ENCODE results near the gene ZNF296.

ZNF296 gene

DNA sequence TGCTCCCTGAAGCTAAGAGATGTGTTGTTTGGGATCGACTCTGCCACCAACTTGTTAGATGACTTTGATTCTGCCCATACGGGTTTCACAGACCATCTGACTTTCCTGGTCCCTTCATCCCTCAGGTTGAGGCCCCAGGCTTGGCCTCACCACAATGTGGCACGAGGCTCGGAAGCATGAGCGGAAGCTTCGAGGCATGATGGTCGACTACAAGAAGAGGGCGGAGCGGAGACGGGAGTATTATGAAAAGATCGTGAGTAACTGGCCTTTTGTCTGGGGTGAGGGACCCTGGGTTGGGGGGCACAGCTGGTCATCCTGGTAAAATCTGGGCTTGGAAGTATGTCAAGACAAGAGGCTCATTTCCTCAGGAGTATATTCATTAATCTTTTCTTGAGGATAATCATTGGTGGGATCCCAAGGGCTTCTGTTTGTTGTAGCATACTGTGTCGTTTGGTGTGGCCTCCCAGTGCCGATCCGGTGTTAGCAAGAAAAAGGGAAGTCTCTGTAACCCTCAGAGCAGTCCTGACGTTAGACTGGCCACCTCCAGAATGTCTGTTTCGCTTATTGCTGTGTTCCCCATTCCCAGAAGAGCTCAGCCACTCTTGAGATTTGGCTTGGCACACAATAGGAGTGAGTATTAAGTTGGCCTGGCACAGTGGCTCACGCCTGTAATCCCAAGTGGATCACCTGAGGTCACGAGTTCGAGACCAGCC lies 36.1 kb downstream of the ZNF296 start:
- TF ChIP-seq, protein P1, sequence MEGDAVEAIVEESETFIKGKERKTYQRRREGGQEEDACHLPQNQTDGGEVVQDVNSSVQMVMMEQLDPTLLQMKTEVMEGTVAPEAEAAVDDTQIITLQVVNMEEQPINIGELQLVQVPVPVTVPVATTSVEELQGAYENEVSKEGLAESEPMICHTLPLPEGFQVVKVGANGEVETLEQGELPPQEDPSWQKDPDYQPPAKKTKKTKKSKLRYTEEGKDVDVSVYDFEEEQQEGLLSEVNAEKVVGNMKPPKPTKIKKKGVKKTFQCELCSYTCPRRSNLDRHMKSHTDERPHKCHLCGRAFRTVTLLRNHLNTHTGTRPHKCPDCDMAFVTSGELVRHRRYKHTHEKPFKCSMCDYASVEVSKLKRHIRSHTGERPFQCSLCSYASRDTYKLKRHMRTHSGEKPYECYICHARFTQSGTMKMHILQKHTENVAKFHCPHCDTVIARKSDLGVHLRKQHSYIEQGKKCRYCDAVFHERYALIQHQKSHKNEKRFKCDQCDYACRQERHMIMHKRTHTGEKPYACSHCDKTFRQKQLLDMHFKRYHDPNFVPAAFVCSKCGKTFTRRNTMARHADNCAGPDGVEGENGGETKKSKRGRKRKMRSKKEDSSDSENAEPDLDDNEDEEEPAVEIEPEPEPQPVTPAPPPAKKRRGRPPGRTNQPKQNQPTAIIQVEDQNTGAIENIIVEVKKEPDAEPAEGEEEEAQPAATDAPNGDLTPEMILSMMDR (conservative IDR thresholded peaks at IDR 0.05; ENCODE audit: control insufficient read depth, insufficient read depth, low read depth, low read length) = no peak
- no peak for DNase-seq (ENCODE audit: low read depth)

DNA sequence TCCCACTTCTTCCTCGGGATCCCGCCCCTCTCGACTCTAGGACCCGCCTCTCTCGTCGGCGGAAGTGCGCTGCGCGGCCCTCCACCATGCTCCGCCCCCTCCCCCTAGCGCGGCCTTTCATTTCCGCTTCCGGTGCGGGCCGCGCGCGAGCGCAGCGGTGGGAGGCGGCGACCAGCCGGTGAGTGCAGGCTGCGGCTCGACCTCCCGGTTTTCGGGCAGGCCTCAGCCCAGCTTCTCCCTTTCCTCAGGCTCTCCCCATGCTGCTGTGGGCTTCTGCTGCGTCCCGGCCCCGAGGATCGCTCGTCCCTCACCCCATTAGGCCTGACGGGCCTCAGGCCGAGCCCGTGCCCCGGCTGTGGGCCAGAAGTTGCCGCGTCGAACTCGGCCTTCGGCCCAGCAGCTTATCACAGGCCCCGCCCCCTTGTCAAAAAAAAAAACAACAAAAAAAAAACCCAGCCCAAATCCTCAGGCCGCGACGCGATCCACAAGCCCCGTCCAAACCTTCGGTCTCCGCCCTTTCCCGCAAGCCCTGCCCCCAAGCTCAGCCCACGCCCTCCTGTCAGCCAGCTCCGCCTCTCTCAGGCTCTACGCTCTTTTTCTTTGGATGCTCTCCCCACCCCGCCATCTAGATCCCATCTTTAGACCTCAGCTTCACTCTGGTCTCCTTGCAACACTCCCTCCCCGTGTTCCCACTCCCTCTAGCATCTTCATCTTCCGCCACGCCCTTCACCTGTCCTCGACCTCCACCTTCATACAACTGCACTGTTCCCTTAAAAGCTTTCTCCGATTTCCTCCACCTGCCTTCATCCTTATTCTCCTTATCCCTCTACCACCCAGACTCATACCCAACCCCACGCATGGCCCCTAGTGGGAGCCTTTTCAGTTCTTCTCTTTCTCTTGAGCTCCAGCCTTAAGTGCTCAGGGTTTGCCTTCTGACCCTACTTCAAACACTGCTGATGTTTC lies 37.1 kb downstream of the ZNF296 start, which contains the start of gene CLASRP:
CLASRP (plus strand) TSS at position 115 of the 963 bp plus-strand sequence. CDS start 1,168 bp downstream, outside the sequence.
- TF ChIP-seq, protein P1 (conservative IDR thresholded peaks at IDR 0.05; ENCODE audit: control insufficient read depth, insufficient read depth, low read depth, low read length) = no peak
- H3K4me3 ChIP-seq (ENCODE audit: control insufficient read depth, low read depth, low read length) = peak within 1 kb of the TSS; percentile 90
- peak; percentile 85 for DNase-seq (ENCODE audit: low read depth)

More for the DNA sequence above, 36.1 kb downstream of the ZNF296 start:
- peak overlapping the region; percentile 90 for H3K4me3 ChIP-seq (ENCODE audit: control insufficient read depth, low read depth, low read length)

DNA sequence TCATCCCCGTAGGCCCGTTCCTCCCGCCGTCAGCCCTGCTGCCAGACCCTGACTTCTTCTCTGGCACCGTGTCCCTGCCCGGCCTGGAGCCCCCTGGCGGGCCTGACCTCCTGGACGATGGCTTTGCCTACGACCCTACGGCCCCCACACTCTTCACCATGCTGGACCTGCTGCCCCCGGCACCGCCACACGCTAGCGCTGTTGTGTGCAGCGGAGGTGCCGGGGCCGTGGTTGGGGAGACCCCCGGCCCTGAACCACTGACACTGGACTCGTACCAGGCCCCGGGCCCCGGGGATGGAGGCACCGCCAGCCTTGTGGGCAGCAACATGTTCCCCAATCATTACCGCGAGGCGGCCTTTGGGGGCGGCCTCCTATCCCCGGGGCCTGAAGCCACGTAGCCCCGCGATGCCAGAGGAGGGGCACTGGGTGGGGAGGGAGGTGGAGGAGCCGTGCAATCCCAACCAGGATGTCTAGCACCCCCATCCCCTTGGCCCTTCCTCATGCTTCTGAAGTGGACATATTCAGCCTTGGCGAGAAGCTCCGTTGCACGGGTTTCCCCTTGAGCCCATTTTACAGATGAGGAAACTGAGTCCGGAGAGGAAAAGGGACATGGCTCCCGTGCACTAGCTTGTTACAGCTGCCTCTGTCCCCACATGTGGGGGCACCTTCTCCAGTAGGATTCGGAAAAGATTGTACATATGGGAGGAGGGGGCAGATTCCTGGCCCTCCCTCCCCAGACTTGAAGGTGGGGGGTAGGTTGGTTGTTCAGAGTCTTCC lies 38.7 kb downstream of the ZNF296 start:
- TF ChIP-seq, protein P1 (conservative IDR thresholded peaks at IDR 0.05; ENCODE audit: control insufficient read depth, insufficient read depth, low read depth, low read length) = no peak
- DNase-seq (ENCODE audit: low read depth) = no peak
- H3K4me3 ChIP-seq (ENCODE audit: control insufficient read depth, low read depth, low read length) = no peak overlapping the region

DNA sequence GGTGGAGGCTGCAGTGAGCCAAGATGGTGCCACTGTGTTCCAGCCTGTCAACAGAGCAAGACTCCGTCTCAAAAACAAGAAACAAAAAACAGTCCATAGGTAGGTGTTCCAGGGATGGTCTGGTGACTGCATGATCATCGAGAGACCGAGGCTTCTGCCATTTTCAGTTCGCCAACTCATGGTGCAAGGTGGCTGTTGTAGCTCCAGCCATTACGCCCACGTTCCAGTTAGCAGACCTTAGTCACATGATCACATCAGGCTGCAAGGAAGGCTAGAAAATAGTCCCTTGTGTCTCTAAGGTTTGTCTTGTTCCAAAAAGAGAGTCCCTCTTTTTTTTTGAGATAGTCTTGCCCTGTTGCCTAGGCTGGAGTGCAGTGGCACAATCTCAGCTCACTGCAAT lies 40.5 kb downstream of the ZNF296 start:
- TF ChIP-seq, protein P1 (conservative IDR thresholded peaks at IDR 0.05; ENCODE audit: control insufficient read depth, insufficient read depth, low read depth, low read length) = no peak
- no peak overlapping the region for H3K4me3 ChIP-seq (ENCODE audit: control insufficient read depth, low read depth, low read length)
- DNase-seq (ENCODE audit: low read depth) = no peak

DNA sequence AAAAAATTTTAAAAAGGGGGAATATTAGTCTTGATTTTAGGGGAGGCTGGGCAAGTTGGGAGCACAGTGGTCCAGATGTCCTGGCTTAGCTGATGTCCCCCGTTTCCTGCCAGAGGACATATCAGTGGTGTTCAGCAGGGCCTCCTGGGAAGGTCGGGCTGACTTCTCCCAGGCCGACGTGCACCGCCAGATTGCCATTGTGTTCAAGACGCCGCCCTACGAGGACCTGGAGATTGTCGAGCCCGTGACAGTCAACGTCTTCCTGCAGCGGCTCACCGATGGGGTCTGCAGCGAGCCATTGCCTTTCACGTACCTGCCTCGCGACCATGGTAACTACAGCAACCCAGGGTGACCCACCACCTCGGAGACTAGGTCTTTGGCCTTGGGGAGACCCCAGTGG lies 43.9 kb downstream of the ZNF296 start:
- no peak overlapping the region for H3K4me3 ChIP-seq (ENCODE audit: control insufficient read depth, low read depth, low read length)
- DNase-seq (ENCODE audit: low read depth) = no peak
- TF ChIP-seq, protein P1 (conservative IDR thresholded peaks at IDR 0.05; ENCODE audit: control insufficient read depth, insufficient read depth, low read depth, low read length) = no peak

DNA sequence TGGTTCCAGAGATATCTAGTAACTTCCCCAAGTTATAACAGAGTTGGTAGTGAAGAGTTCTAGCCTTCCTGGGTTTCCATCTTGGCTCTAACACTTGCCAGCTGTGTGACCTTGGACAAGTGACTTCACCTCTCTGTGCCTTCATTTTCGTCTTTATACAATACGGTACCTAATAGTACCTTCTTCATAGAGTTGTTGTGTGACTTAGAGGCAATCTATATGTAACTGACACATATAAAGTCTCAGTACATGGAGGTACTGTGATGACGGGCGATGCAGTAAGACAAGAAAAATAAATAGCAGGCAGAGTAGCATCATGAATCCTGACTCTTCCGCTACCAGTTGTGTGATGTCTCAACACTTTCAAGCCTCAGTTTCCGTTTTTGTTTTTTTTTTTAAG lies 45.5 kb downstream of the ZNF296 start:
- no peak overlapping the region for H3K4me3 ChIP-seq (ENCODE audit: control insufficient read depth, low read depth, low read length)
- no peak for DNase-seq (ENCODE audit: low read depth)
- TF ChIP-seq, protein P1 (conservative IDR thresholded peaks at IDR 0.05; ENCODE audit: control insufficient read depth, insufficient read depth, low read depth, low read length) = no peak
